SK-N-SH treated with all-trans-retinoic acid at 6 μM for 48 hours (cell line): ENCODE results near the gene TPSD1.
A peak's percentile ranks its signal among the peaks of the same experiment; 100 is the strongest.

Experiments used
- ATAC-seq: fragments of 200-7000 bp; cut with Tn5 transposase; 3 replicates; pipeline ENCODE4 v1.9.1; 2020; ENCODE audit warnings: mild to moderate bottlenecking, moderate library complexity
- ARNTL ChIP-seq: fragments of 450-650 bp; formaldehyde crosslinking; IDR thresholded peaks from 2 replicates; pipeline ENCODE4 v1.5.0; 2020; ENCODE audit warnings: low read depth, mild to moderate bottlenecking, moderate library complexity, borderline replicate concordance
- BACH2 ChIP-seq: fragments of 250-450 bp; sonication (Bioruptor Pico); IDR thresholded peaks from 2 replicates; pipeline ENCODE4 v1.9.0; 2021; ENCODE audit warnings: mild to moderate bottlenecking, borderline replicate concordance
- CSDC2 ChIP-seq: fragments of 250-450 bp; sonication (Bioruptor Pico); IDR thresholded peaks from 2 replicates; pipeline ENCODE4 v1.5.0; 2020; ENCODE audit warnings: mild to moderate bottlenecking, moderate library complexity
- ESRRG ChIP-seq: fragments of 250-450 bp; sonication (Bioruptor Pico); IDR thresholded peaks from 2 replicates; pipeline ENCODE4 v1.6.1; 2021; ENCODE audit warnings: mild to moderate bottlenecking
- ISL1 ChIP-seq: fragments of 250-450 bp; sonication (Bioruptor Pico); IDR thresholded peaks from 2 replicates; pipeline ENCODE4 v2.1.2; 2022; ENCODE audit warnings: mild to moderate bottlenecking, moderate library complexity
- OSR1 ChIP-seq: fragments of 250-450 bp; sonication (Bioruptor Pico); IDR thresholded peaks from 2 replicates; pipeline ENCODE4 v1.8.0; 2022; ENCODE audit warnings: moderate library complexity, mild to moderate bottlenecking, inconsistent platforms
- POU6F1 ChIP-seq: fragments of 250-450 bp; sonication (Bioruptor Pico); IDR thresholded peaks from 2 replicates; pipeline ENCODE4 v1.8.0; 2021; ENCODE audit warnings: low read depth, mild to moderate bottlenecking, moderate library complexity, borderline replicate concordance
- PPARA ChIP-seq: fragments of 250-450 bp; sonication (Bioruptor Pico); IDR thresholded peaks from 2 replicates; pipeline ENCODE4 v1.5.0; 2020; ENCODE audit warnings: mild to moderate bottlenecking, borderline replicate concordance
- RARB ChIP-seq: fragments of 250-450 bp; sonication (Bioruptor Pico); IDR thresholded peaks from 2 replicates; pipeline ENCODE4 v1.8.0; 2021; ENCODE audit warnings: mild to moderate bottlenecking, moderate library complexity
- SNAI2 ChIP-seq: fragments of 250-450 bp; sonication (Bioruptor Pico); IDR thresholded peaks from 2 replicates; pipeline ENCODE4 v1.5.0; 2020; ENCODE audit warnings: mild to moderate bottlenecking, moderate library complexity
- TOX ChIP-seq: fragments of 250-450 bp; sonication (Bioruptor Pico); IDR thresholded peaks from 2 replicates; pipeline ENCODE4 v1.8.0; 2021; ENCODE audit warnings: mild to moderate bottlenecking, moderate library complexity, borderline replicate concordance
- ZFP30 ChIP-seq: fragments of 450-650 bp; formaldehyde crosslinking; IDR thresholded peaks from 2 replicates; pipeline ENCODE4 v1.5.0; 2022; ENCODE audit warnings: mild to moderate bottlenecking, moderate library complexity
- ZNF70 ChIP-seq: fragments of 450-650 bp; formaldehyde crosslinking; IDR thresholded peaks from 2 replicates; pipeline ENCODE4 v1.5.0; 2020; ENCODE audit warnings: mild to moderate bottlenecking, moderate library complexity
- ZNF8 ChIP-seq: fragments of 450-650 bp; formaldehyde crosslinking; IDR thresholded peaks from 2 replicates; pipeline ENCODE4 v1.5.0; 2020; ENCODE audit warnings: mild to moderate bottlenecking, moderate library complexity
- TF ChIP-seq, protein P1 (sequence below): fragments of 250-450 bp; sonication (Bioruptor Pico); IDR thresholded peaks from 2 replicates; pipeline ENCODE4 v1.5.0; 2020; ENCODE audit warnings: mild to moderate bottlenecking, moderate library complexity
- TF ChIP-seq, protein P2 (sequence below): fragments of 250-450 bp; sonication (Bioruptor Pico); IDR thresholded peaks from 2 replicates; pipeline ENCODE4 v1.5.1; 2020; ENCODE audit warnings: low read depth, mild to moderate bottlenecking, moderate library complexity
- TF ChIP-seq, protein P3 (sequence below): fragments of 250-450 bp; sonication (Bioruptor Pico); IDR thresholded peaks from 2 replicates; pipeline ENCODE4 v1.5.1; 2021; ENCODE audit warnings: mild to moderate bottlenecking, moderate library complexity
- TF ChIP-seq, protein P4 (sequence below): fragments of 250-450 bp; sonication (Bioruptor Pico); IDR thresholded peaks from 2 replicates; pipeline ENCODE4 v1.8.0; 2020; ENCODE audit warnings: mild to moderate bottlenecking, moderate library complexity, borderline replicate concordance

The TPSD1 gene

DNA sequence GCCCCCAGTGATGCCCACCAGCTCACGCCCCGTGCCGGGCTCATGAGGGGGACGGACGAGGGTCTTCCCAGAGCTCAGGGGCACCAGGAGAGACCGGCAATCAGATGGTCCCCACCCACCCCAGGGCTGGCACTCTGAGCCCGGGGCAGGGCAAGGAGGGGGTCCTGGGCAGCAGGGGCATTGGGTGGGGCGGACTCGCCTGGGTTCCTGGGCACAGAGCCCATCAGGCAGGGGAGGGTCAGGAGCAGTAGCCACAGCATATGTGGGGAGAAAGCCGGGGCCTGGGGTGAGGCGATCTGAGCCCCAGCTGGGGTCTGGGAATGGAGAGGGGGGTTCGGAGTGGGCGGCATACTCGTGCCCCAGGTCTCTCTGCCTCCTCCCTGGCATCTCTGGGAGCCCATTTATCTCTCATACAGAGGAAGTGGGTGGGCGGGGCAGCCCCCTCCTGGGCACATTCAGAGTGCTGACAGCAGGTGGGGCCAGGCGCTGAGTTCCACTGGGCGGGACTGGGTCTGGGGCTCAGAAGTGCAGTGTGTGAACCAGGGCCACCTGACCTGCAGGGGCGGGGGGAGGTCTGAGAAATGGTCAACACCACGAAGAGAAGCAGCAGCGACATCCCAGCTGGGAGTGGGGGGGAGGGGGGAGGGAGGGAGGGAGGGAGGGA lies 33.1 kb downstream of the TPSD1 start (continued):
- TF ChIP-seq, protein P1, sequence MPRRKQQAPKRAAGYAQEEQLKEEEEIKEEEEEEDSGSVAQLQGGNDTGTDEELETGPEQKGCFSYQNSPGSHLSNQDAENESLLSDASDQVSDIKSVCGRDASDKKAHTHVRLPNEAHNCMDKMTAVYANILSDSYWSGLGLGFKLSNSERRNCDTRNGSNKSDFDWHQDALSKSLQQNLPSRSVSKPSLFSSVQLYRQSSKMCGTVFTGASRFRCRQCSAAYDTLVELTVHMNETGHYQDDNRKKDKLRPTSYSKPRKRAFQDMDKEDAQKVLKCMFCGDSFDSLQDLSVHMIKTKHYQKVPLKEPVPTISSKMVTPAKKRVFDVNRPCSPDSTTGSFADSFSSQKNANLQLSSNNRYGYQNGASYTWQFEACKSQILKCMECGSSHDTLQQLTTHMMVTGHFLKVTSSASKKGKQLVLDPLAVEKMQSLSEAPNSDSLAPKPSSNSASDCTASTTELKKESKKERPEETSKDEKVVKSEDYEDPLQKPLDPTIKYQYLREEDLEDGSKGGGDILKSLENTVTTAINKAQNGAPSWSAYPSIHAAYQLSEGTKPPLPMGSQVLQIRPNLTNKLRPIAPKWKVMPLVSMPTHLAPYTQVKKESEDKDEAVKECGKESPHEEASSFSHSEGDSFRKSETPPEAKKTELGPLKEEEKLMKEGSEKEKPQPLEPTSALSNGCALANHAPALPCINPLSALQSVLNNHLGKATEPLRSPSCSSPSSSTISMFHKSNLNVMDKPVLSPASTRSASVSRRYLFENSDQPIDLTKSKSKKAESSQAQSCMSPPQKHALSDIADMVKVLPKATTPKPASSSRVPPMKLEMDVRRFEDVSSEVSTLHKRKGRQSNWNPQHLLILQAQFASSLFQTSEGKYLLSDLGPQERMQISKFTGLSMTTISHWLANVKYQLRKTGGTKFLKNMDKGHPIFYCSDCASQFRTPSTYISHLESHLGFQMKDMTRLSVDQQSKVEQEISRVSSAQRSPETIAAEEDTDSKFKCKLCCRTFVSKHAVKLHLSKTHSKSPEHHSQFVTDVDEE (CRISPR knock-in tag), result no peak
- TF ChIP-seq TOX (CRISPR knock-in tag) (no peak), RARB (CRISPR knock-in tag) (no peak), BACH2 (no peak), OSR1 (no peak), ARNTL (CRISPR knock-in tag) (no peak), ISL1 (no peak), PPARA (CRISPR knock-in tag) (no peak)
- TF ChIP-seq, protein P2, sequence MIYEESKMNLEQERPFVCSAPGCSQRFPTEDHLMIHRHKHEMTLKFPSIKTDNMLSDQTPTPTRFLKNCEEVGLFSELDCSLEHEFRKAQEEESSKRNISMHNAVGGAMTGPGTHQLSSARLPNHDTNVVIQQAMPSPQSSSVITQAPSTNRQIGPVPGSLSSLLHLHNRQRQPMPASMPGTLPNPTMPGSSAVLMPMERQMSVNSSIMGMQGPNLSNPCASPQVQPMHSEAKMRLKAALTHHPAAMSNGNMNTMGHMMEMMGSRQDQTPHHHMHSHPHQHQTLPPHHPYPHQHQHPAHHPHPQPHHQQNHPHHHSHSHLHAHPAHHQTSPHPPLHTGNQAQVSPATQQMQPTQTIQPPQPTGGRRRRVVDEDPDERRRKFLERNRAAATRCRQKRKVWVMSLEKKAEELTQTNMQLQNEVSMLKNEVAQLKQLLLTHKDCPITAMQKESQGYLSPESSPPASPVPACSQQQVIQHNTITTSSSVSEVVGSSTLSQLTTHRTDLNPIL (CRISPR knock-in tag), result no peak
- TF ChIP-seq, protein P3, sequence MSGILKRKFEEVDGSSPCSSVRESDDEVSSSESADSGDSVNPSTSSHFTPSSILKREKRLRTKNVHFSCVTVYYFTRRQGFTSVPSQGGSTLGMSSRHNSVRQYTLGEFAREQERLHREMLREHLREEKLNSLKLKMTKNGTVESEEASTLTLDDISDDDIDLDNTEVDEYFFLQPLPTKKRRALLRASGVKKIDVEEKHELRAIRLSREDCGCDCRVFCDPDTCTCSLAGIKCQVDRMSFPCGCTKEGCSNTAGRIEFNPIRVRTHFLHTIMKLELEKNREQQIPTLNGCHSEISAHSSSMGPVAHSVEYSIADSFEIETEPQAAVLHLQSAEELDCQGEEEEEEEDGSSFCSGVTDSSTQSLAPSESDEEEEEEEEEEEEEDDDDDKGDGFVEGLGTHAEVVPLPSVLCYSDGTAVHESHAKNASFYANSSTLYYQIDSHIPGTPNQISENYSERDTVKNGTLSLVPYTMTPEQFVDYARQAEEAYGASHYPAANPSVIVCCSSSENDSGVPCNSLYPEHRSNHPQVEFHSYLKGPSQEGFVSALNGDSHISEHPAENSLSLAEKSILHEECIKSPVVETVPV, result no peak
- TF ChIP-seq, all 23 proteins: peak for 0

DNA sequence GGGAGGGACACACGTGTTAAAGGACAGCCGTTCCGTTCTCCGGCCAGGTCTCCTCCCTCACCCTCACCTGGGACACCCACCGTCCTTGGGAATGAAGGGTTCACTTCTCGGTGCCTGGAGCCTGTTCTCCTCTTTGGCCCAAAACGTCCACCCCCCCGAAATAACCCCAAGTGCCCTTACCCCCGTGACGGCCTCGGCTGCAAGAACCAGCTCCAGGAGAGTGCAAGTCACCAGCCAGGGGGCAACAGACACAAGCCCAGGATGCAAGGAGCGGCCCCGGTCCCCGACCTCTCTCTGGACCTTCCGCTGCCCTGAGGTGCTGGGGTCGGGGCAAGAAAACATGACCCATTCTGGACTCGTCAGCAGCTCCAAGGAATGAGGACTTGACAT lies 33.6 kb downstream of the TPSD1 start:
- TF ChIP-seq ESRRG (CRISPR knock-in tag) (no peak), BACH2 (no peak), ISL1 (no peak), ARNTL (CRISPR knock-in tag) (no peak), RARB (CRISPR knock-in tag) (no peak)
- no peak for ATAC-seq

DNA sequence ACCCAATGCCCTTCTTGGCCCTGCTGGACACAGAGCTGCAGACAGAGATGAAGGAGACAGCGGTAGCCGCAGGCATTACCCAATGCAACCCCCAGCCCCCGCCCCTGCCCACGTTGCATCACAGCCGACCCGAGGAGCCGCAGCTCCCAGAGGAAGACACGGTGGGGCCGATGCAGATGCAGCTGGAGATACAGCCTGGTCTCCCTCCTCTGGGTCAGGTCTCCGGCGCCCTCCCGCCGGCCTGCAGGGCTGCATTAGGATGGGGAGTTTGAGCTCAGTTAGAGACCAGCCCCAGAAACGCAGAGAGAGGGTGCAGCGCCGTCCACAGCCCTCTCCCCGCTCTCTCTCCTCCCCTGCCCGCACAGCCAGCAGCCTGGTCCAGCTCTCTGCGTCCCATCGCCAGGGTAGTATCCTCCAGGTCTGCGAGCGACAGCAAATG lies 34.2 kb downstream of the TPSD1 start:
- TF ChIP-seq ZFP30 (CRISPR knock-in tag), result no peak
- no peak for TF ChIP-seq PPARA (CRISPR knock-in tag)
- no peak for TF ChIP-seq ESRRG (CRISPR knock-in tag)
- TF ChIP-seq POU6F1 (CRISPR knock-in tag), result no peak
- no peak for TF ChIP-seq OSR1
- TF ChIP-seq SNAI2 (CRISPR knock-in tag), result no peak
- no peak for TF ChIP-seq ISL1
- TF ChIP-seq, protein P3, result no peak
- TF ChIP-seq BACH2, result no peak
- TF ChIP-seq ZNF70 (CRISPR knock-in tag), result no peak
- no peak for TF ChIP-seq ZNF8
- peak; percentile 11; the same call in 2 of the 3 replicates for ATAC-seq

DNA sequence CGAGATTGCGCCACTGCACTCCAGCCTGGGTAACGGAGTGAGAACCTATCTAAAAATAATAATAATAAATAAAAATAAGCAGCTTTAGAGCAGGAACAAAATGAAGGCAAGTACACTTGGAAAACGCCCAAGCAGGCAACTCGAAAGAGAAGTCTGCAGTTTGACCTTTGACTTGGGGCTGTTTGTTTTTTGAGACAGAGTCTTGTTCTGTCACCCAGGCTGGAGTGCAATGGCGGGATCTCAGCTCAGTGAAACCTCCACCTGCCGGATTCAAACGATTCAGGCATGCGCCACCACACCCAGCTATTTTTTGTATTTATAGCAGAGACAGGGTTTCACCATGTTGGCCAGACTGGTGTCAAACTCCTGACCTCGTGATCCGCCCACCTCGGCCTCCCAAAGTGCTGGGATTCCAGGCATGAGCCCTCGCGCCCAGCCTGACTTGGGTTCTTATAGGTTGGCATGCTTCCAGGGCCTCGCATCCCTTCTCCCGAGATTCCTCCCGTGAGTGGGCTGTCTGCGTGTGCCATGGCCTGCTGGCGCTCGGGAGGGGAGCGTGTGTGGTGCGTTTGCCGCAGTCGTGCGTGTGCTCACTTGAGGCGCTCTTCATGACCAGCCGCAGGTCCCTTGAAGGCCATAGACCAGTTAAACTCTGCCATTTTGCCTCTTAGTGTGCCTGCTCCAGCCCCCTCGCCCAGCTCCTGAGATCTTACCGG lies 35.1 kb downstream of the TPSD1 start:
- no peak for TF ChIP-seq ISL1
- no peak for TF ChIP-seq ZFP30 (CRISPR knock-in tag)
- TF ChIP-seq ZNF70 (CRISPR knock-in tag), result no peak
- TF ChIP-seq, protein P1 (CRISPR knock-in tag), result no peak
- no peak for TF ChIP-seq TOX (CRISPR knock-in tag)
- TF ChIP-seq, protein P4, sequence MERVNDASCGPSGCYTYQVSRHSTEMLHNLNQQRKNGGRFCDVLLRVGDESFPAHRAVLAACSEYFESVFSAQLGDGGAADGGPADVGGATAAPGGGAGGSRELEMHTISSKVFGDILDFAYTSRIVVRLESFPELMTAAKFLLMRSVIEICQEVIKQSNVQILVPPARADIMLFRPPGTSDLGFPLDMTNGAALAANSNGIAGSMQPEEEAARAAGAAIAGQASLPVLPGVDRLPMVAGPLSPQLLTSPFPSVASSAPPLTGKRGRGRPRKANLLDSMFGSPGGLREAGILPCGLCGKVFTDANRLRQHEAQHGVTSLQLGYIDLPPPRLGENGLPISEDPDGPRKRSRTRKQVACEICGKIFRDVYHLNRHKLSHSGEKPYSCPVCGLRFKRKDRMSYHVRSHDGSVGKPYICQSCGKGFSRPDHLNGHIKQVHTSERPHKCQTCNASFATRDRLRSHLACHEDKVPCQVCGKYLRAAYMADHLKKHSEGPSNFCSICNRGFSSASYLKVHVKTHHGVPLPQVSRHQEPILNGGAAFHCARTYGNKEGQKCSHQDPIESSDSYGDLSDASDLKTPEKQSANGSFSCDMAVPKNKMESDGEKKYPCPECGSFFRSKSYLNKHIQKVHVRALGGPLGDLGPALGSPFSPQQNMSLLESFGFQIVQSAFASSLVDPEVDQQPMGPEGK (CRISPR knock-in tag), result no peak
- TF ChIP-seq RARB (CRISPR knock-in tag), result no peak
- TF ChIP-seq SNAI2 (CRISPR knock-in tag), result no peak
- TF ChIP-seq OSR1, result no peak
- no peak for TF ChIP-seq CSDC2 (CRISPR knock-in tag)
- ATAC-seq, result no peak
